ENCODE measurements around the gene PTPN14. TPM values are rescaled to one million over a fixed set of nuclear protein-coding genes. Genes with fewer than 3 reads are reported as not detected.

PTPN14 gene
- polyA plus RNA-seq, 1 donor from 2014 or later = 0.08 TPM

DNA sequence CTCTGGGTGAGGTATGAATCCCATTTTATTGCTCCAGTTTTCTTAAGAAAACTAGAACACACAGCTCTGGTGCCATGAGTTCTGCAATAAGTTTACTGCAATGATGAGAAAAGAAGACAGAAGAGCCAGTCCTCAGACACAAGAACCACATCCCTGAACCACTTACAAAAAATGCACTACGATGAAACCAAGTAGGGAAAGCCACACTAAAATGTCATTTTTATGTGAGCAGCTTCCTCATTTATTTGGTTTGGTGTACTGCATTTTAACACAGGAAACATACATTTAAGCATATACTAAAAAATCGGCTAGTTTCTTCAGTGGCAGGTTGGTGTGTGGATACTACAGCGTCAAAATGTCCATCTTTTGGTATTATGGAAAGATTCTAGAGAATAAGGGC is 95.9 kb downstream of the PTPN14 start:
- peaks cover 3% of the 10 kb centered on the region for H3K27me3 Mint-ChIP-seq
- H3K4me1 Mint-ChIP-seq = no peaks in the 10 kb centered on the region

GRCh38 chr1:214454569-214455396 is 96.6 kb downstream of the PTPN14 start:
- Mint-ChIP-seq H3K4me3 (no peak overlapping the region), H3K9me3 (peaks cover 0 to 2% (median 0%) of the 10 kb centered on the region in 3 donors), H3K4me1 (no peaks in the 10 kb centered on the region), H3K36me3 (no peaks in the 10 kb centered on the region), H3K27me3 (peaks cover 2% of the 10 kb centered on the region), H3K27ac (no peak overlapping the region)

More for the DNA sequence above, 95.9 kb downstream of the PTPN14 start:
- Mint-ChIP-seq H3K27ac (no peak overlapping the region), H3K4me3 (no peak overlapping the region), H3K9me3 (peaks cover 0 to 2% (median 0%) of the 10 kb centered on the region in 3 donors), H3K36me3 (no peaks in the 10 kb centered on the region)

DNA sequence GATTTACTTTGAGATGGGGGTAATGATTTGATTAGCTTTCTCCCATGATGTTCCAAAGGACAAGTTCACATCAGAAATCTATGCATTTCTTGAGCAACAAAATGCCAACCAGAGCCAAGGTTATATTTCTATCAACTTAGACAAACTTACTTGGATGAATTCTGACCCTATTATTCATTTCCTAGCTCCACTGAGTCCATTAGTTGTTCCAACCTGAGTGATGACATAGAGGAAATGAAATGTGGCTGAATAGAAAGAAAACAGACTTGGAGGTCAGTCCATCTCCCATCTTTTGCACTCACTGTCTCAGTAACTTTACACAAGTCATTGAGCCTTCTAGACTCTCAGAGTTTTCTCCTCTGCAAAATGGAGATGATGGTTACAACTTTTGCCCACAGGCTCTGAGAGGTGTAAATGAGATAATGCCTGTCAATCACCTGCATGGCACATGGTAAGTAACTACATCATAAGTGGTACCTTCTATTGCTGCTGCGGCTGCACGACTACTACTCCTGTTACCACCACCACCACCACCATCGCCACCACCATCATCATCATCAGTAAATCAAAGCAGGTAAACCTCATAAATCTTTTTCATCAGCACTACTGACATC is 98.2 kb downstream of the PTPN14 start:
- H3K4me1 Mint-ChIP-seq = no peaks in the 10 kb centered on the region
- no peak overlapping the region for H3K27ac Mint-ChIP-seq
- H3K27me3 Mint-ChIP-seq = peaks cover 2% of the 10 kb centered on the region
- no peaks in the 10 kb centered on the region for H3K36me3 Mint-ChIP-seq
- H3K9me3 Mint-ChIP-seq = peaks cover 0 to 2% (median 0%) of the 10 kb centered on the region in 3 donors
- no peak overlapping the region for H3K4me3 Mint-ChIP-seq

DNA sequence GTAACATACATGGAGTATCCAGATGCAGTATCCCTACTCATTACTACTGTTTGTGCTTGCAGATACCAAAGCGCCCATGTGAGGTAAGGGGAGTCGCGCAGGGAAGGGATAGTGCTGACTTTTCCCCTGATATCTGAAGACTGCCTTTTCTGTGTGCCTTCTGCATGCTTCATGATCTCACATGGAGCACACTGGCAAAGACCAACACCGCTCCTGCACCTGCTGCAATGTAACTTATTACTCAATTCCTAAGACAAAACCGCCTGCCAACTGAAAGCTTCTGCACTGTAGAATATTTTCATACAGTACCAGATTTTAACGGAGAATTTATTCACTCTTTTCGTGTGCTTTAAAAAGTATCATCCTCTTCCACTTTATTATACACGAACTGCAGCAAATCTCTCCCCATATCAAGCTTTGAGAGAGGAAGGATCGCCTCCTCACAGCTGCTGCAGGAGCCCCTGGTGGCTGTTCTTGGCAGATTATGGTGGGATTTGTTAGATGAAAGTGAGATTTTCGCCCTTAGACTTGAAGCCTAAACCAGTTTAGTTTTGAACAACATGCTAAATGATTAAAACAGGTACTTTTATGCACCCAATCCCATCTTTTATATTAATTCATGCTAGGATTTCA is 99.1 kb downstream of the PTPN14 start:
- H3K9me3 Mint-ChIP-seq = peaks cover 0 to 2% (median 0%) of the 10 kb centered on the region in 3 donors
- peaks cover 2% of the 10 kb centered on the region for H3K27me3 Mint-ChIP-seq
- no peaks in the 10 kb centered on the region for H3K36me3 Mint-ChIP-seq
- peaks cover 0 to under 1% (median 0%) of the 10 kb centered on the region in 3 donors for H3K4me1 Mint-ChIP-seq
- H3K4me3 Mint-ChIP-seq = no peak overlapping the region
- H3K27ac Mint-ChIP-seq = no peak overlapping the region

DNA sequence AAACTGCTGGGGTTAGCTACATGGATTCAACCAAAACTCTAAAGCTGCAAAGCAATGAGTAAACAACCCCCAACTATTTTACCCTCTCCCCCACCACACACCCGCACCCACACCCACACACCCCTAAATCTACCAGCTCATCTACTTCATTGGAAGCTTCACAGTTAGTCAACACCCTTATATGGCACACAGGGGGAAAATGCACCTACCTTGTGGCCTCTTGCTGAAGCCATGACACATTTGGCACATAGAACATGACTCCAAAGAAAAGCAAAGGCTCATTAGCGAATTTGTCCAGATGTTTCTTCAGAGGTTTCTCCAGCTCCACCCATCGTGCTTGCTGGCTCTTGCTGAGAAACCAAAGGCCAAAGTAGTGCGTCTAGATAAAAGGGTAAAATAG is 99.8 kb downstream of the PTPN14 start:
- H3K4me3 Mint-ChIP-seq = no peak overlapping the region
- peaks cover 0 to 2% (median 0%) of the 10 kb centered on the region in 3 donors for H3K9me3 Mint-ChIP-seq
- H3K27me3 Mint-ChIP-seq = peaks cover 2% of the 10 kb centered on the region
- H3K4me1 Mint-ChIP-seq = peaks cover 0 to 2% (median 0%) of the 10 kb centered on the region in 3 donors
- H3K27ac Mint-ChIP-seq = no peak overlapping the region
- no peaks in the 10 kb centered on the region for H3K36me3 Mint-ChIP-seq

GRCh38 chr1:214449371-214449770 is 102.0 kb downstream of the PTPN14 start:
- no peaks in the 10 kb centered on the region for H3K9me3 Mint-ChIP-seq

GRCh38 chr1:214448536-214448935 is 102.9 kb downstream of the PTPN14 start:
- H3K27me3 Mint-ChIP-seq = peaks cover 3% of the 10 kb centered on the region
- peaks cover 0 to 2% (median 0%) of the 10 kb centered on the region in 3 donors for H3K4me1 Mint-ChIP-seq
- H3K4me3 Mint-ChIP-seq = no peak overlapping the region
- no peaks in the 10 kb centered on the region for H3K36me3 Mint-ChIP-seq
- no peak overlapping the region for H3K27ac Mint-ChIP-seq
- no peaks in the 10 kb centered on the region for H3K9me3 Mint-ChIP-seq

More at GRCh38 chr1:214449371-214449770, 102.0 kb downstream of the PTPN14 start:
- peaks cover 0 to 2% (median 0%) of the 10 kb centered on the region in 3 donors for H3K4me1 Mint-ChIP-seq
- peaks cover 2% of the 10 kb centered on the region for H3K27me3 Mint-ChIP-seq
- H3K27ac Mint-ChIP-seq = no peak overlapping the region
- no peak overlapping the region for H3K4me3 Mint-ChIP-seq
- H3K36me3 Mint-ChIP-seq = no peaks in the 10 kb centered on the region

DNA sequence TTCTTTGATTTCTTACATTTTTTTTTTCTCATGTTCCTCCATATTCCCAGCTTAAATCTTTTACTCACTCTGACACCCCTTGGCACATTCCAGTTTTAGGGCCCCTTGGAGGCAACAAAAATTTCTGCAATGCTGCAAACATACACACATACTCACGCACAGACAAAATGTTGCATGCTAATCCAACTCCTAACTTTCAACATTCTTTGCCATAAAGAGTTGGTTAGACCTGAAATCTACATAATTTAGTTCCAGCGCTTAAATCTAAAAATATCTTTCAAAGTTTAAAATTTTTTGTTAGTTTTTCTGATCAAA is 103.9 kb downstream of the PTPN14 start:
- H3K4me1 Mint-ChIP-seq = peaks cover 0 to 2% (median 0%) of the 10 kb centered on the region in 3 donors
- no peaks in the 10 kb centered on the region for H3K36me3 Mint-ChIP-seq
- H3K9me3 Mint-ChIP-seq = no peaks in the 10 kb centered on the region
- H3K27ac Mint-ChIP-seq = peak overlapping the region in 1 of 3 donors; percentile 3
- H3K27me3 Mint-ChIP-seq = peaks cover 6% of the 10 kb centered on the region
- no peak overlapping the region for H3K4me3 Mint-ChIP-seq

DNA sequence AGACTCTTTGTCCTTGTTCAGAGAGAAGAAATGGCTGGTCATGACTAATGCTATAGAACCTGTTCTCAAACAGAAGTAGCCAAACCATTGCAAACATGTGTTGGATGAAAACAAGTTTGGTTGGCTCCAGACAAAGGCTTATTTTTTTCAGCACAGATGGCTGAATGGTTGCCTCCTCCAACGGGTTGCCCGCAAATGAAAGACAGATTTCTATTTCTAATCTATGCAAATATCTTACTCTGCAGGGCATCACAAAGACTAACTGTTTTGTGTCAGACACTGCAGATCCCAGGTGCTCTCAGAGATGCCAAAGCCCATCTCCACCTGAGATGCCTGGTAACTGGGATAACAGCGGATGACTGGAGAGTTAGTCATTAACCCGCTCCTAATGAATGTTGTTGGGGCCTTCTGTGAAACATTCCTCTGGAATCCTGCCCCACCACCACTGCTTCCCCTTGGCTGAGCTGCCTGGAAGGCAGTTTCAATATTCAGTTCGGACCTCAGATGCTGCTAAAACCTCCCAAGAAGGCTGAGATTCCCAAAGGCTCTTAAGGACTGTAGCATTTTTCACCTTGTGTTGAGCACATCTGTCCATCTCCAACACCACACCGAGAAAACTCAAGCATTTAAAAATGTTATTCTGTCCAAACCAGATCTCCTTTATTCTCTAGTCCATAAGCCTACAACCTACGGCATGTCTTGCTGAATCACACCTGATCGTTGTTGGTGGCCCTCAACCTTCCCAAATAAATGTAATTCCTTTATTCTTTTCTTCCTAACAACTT is 104.4 kb downstream of the PTPN14 start:
- H3K36me3 Mint-ChIP-seq = no peaks in the 10 kb centered on the region
- H3K9me3 Mint-ChIP-seq = no peaks in the 10 kb centered on the region
- H3K27ac Mint-ChIP-seq = peak overlapping the region in 1 of 3 donors; percentile 3
- H3K27me3 Mint-ChIP-seq = peaks cover 6% of the 10 kb centered on the region
- no peak overlapping the region for H3K4me3 Mint-ChIP-seq
- H3K4me1 Mint-ChIP-seq = peaks cover 0 to 2% (median 0%) of the 10 kb centered on the region in 3 donors

GRCh38 chr1:214445831-214446614 is 105.4 kb downstream of the PTPN14 start:
- no peaks in the 10 kb centered on the region for H3K36me3 Mint-ChIP-seq
- H3K4me1 Mint-ChIP-seq = peaks cover 0 to 2% (median 0%) of the 10 kb centered on the region in 3 donors
- H3K9me3 Mint-ChIP-seq = no peaks in the 10 kb centered on the region
- no peak overlapping the region for H3K27ac Mint-ChIP-seq
- peaks cover 8% of the 10 kb centered on the region for H3K27me3 Mint-ChIP-seq
- no peak overlapping the region for H3K4me3 Mint-ChIP-seq

DNA sequence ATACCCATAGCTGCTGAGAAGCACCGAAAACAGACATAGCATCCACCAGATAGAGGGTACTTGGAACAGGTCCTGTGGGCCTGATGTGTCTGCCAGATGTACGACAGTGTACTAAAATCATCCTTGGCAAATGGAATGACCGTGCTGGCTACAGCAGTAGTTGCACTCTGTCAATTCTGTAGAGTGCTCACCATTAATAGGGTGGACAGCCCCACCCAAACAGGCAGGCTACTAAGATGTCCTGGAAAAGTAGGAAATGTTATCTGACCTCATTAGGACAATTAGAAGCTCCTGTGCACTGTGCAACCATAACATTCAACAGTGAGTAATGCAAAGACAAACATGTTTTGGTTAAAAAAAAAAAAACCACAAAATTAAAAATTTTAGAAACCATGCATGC is 106.2 kb downstream of the PTPN14 start:
- peaks cover 6% of the 10 kb centered on the region for H3K27me3 Mint-ChIP-seq
- H3K27ac Mint-ChIP-seq = no peak overlapping the region
- no peak overlapping the region for H3K4me3 Mint-ChIP-seq
- H3K4me1 Mint-ChIP-seq = peaks cover 0 to 2% (median 0%) of the 10 kb centered on the region in 3 donors
- H3K36me3 Mint-ChIP-seq = no peaks in the 10 kb centered on the region
- no peaks in the 10 kb centered on the region for H3K9me3 Mint-ChIP-seq

DNA sequence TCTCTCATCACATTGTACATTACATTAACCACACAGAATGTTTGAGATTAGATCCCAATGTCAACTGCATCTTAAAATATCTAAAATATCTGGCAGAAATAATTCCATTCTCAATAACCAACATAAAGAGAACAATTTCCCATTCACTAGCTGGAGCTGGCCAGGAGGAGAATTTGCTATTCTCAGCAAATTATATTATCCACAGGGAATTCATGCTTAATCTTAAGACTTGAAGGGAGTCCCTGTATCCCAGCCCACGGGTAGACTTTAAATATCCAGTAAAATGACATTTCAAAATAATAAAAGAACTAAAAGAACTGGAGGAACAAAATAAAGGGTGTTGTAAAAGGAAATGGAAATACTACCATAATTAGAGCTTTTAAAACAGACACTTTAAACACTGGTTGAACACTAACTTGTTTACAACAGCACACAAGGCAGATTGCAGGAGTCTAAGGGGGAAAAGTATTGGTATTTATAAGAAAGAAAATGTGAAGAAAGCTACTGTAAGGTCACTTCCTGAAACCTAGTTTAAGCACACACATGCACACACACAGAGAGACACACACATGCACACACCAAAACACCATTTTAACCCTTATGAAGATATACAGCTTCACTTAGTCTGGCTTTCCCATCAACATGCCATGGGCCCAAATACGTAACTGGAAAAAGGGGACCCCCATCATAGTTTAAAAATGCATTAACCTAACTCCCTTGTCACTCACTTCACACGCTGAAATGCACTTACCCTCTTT is 107.0 kb downstream of the PTPN14 start:
- H3K4me3 Mint-ChIP-seq = no peak overlapping the region
- H3K9me3 Mint-ChIP-seq = no peaks in the 10 kb centered on the region
- H3K27ac Mint-ChIP-seq = no peak overlapping the region
- no peaks in the 10 kb centered on the region for H3K36me3 Mint-ChIP-seq
- H3K27me3 Mint-ChIP-seq = peaks cover 6% of the 10 kb centered on the region
- peaks cover under 1 to 5% (median 4%) of the 10 kb centered on the region in 3 donors for H3K4me1 Mint-ChIP-seq

DNA sequence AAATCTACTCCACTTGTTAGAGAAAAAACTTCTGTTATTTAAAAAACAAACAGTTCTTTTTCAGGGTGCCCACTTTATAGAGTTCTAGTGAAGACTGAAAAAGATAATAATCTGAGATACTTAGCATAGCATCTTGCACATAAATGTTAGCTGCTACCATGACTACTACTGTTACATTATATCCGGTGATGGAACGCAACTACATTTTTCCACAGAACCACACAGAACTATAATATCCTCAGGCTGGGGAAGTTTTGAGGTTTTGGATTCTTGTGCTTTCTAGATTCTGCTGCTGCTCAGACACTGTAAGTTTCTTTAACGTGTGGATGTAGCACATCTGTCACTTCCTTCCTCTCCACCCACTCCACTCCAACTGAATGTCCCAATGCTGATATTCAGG is 110.3 kb downstream of the PTPN14 start:
- Mint-ChIP-seq H3K4me1 (peaks cover 5 to 11% (median 7%) of the 10 kb centered on the region in 3 donors), H3K9me3 (no peaks in the 10 kb centered on the region), H3K36me3 (no peaks in the 10 kb centered on the region), H3K27ac (no peak overlapping the region), H3K4me3 (no peak overlapping the region), H3K27me3 (peaks cover 7% of the 10 kb centered on the region)

Data from IgD-negative memory B cell (primary cell).